Cardiac muscle cell (in vitro differentiated cells and primary cell): ENCODE results near the gene PLCL2. TPM values are rescaled to one million over a fixed set of nuclear protein-coding genes. Genes with fewer than 3 reads are reported as not detected.

ENCODE experiments used
- DNase-seq, 2 donors: peaks; one replicate each; pipeline versions ENCODE4 v3.0.0 to v3.0.0-alpha.2; 2010 to 2017; ENCODE audit warnings: low read depth in 1 of 2, low spot score in 1 of 2
- H3K27ac ChIP-seq: fragments of 200-600 bp; sonication (generic); 2 replicates; pipeline ENCODE4 v1.5.1; 2016
- H3K27me3 ChIP-seq: fragments of 200-600 bp; sonication (generic); 2 replicates; pipeline ENCODE4 v1.6.0; 2016; ENCODE audit warnings: control low read depth
- H3K36me3 ChIP-seq: fragments of 200-600 bp; sonication (generic); 2 replicates; pipeline ENCODE4 v1.5.1; 2016; ENCODE audit warnings: control low read depth
- H3K4me1 ChIP-seq: fragments of 200-600 bp; sonication (generic); 2 replicates; pipeline ENCODE4 v1.8.1; 2017; ENCODE audit warnings: low read depth, mild to moderate bottlenecking, mixed run types
- H3K4me3 ChIP-seq: fragments of 200-600 bp; sonication (generic); 2 replicates; pipeline ENCODE4 v1.5.1; 2016; ENCODE audit warnings: mild to moderate bottlenecking
- H3K9me3 ChIP-seq: fragments of 200-600 bp; sonication (generic); 2 replicates; pipeline ENCODE4 v1.5.1; 2017; ENCODE audit warnings: low read depth, mild to moderate bottlenecking, control low read depth
- polyA plus RNA-seq: library from polyadenylated mRNA; unstranded; fragments of >200 nt; fragmentation: Nextera tagmentation; extraction: Ambion mirVana; gene quantifications from 2 replicates; pipeline ENCODE4 v1.2.1, GENCODE V29; 2016
- total RNA-seq: library from RNA; depleted of rRNA; stranded (reverse); fragments of >200 nt; gene quantifications from 2 replicates; pipeline ENCODE4 v1.2.3, GENCODE V29; 2016
- TF ChIP-seq, protein P1 (sequence below): IDR thresholded peaks from 2 replicates; pipeline ENCODE4 v1.5.1; 2012; ENCODE audit warnings: low read depth, mild to moderate bottlenecking, low read length

Gene PLCL2
- total and polyA plus RNA-seq, 2 experiments from 2014 or later = 17.3 to 49.1 TPM

DNA sequence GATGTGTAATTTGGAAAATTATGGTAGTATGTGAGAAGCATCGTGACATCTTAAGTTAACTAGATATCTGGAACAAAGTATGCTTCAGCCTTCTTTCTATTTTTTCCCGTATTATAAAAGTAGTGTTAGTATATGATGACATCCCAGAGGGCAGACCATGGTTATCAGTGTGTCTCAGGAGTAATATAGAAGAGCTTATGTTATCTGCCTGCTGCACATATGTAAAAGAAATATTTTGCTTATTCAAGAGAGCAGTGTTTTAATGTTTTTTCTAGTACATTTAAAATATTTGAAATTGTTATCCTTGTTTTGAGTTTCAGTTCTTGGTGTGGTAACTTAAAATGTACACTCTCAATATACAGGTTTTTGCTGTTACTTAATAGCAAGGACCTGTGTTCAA is 24.1 kb downstream of the PLCL2 start:
- Histone ChIP-seq H3K4me1 (peaks cover 55% of the 10 kb centered on the region), H3K9me3 (no peaks in the 10 kb centered on the region), H3K36me3 (no peaks in the 10 kb centered on the region), H3K27ac (no peak overlapping the region), H3K4me3 (no peak overlapping the region), H3K27me3 (no peaks in the 10 kb centered on the region)
- TF ChIP-seq, protein P1, sequence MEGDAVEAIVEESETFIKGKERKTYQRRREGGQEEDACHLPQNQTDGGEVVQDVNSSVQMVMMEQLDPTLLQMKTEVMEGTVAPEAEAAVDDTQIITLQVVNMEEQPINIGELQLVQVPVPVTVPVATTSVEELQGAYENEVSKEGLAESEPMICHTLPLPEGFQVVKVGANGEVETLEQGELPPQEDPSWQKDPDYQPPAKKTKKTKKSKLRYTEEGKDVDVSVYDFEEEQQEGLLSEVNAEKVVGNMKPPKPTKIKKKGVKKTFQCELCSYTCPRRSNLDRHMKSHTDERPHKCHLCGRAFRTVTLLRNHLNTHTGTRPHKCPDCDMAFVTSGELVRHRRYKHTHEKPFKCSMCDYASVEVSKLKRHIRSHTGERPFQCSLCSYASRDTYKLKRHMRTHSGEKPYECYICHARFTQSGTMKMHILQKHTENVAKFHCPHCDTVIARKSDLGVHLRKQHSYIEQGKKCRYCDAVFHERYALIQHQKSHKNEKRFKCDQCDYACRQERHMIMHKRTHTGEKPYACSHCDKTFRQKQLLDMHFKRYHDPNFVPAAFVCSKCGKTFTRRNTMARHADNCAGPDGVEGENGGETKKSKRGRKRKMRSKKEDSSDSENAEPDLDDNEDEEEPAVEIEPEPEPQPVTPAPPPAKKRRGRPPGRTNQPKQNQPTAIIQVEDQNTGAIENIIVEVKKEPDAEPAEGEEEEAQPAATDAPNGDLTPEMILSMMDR = no peak
- DNase-seq = no peak

DNA sequence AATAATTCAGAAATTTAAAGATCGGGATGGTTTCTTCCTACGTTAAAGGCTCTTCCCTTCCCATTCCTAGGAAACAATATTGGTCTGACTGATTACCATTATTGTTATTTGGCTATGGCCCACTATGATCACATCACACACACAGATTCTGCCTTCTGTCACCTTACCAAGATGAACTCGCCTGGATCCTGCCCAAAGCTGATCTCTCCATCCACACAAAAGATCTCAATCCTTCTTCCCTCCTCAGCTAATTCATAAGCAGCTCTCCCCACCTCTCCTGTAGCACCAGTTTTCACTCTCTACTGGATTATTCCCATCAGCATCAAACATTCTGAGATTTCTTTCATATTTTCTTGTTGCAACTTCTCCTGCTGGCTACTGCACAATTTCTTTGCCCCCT is 25.0 kb downstream of the PLCL2 start:
- H3K4me3 ChIP-seq = no peak overlapping the region
- peaks cover 50% of the 10 kb centered on the region for H3K4me1 ChIP-seq
- no peaks in the 10 kb centered on the region for H3K36me3 ChIP-seq
- H3K9me3 ChIP-seq = no peaks in the 10 kb centered on the region
- peak overlapping the region; percentile 25 for H3K27ac ChIP-seq
- DNase-seq = no peak
- H3K27me3 ChIP-seq = no peaks in the 10 kb centered on the region
- TF ChIP-seq, protein P1 = no peak

DNA sequence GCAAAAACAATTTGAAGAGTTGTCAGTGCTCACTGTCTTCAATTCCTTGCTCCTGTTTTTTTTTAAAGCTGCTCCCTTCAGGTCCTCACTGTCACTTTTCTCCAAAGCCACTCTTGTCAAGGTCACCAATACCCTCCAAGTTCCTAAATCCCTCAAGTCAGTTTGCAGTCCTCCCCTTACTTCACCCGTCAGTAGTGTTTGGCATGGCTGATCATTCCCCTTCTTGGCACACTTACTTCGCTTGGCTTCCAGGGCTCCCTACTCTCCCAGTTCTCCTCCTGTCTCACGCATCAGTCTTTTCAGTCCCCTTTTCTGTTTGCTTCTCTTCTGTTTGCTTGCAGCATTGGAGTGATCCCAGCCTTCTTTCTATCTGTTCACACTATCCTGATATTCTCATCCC is 25.5 kb downstream of the PLCL2 start:
- Histone ChIP-seq H3K4me1 (peaks cover 46% of the 10 kb centered on the region), H3K9me3 (no peaks in the 10 kb centered on the region), H3K27ac (peak overlapping the region; percentile 25), H3K4me3 (no peak overlapping the region), H3K36me3 (no peaks in the 10 kb centered on the region), H3K27me3 (no peaks in the 10 kb centered on the region)
- TF ChIP-seq, protein P1 = no peak
- no peak for DNase-seq

DNA sequence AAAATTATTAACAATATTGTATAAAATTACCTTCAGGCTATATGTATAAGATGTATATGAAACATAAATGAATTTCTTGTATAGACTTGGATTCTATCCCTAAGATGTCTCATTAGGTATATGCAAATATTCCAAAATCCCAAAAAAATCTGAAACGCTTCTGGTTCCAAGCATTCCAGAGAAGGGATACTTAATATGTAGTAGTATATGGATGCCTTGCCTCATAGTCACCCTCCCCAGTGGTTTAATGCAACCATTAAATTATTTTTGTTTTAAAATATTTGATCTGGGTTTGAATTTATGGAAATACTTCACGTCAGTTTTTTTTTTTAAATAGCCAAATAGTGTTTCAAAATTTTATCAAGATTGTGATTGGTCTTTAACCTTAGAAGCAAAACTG is 27.2 kb downstream of the PLCL2 start:
- H3K4me1 ChIP-seq = peaks cover 39% of the 10 kb centered on the region
- no peaks in the 10 kb centered on the region for H3K27me3 ChIP-seq
- DNase-seq = no peak
- no peaks in the 10 kb centered on the region for H3K9me3 ChIP-seq
- no peak overlapping the region for H3K27ac ChIP-seq
- TF ChIP-seq, protein P1 = no peak
- no peaks in the 10 kb centered on the region for H3K36me3 ChIP-seq
- H3K4me3 ChIP-seq = no peak overlapping the region

DNA sequence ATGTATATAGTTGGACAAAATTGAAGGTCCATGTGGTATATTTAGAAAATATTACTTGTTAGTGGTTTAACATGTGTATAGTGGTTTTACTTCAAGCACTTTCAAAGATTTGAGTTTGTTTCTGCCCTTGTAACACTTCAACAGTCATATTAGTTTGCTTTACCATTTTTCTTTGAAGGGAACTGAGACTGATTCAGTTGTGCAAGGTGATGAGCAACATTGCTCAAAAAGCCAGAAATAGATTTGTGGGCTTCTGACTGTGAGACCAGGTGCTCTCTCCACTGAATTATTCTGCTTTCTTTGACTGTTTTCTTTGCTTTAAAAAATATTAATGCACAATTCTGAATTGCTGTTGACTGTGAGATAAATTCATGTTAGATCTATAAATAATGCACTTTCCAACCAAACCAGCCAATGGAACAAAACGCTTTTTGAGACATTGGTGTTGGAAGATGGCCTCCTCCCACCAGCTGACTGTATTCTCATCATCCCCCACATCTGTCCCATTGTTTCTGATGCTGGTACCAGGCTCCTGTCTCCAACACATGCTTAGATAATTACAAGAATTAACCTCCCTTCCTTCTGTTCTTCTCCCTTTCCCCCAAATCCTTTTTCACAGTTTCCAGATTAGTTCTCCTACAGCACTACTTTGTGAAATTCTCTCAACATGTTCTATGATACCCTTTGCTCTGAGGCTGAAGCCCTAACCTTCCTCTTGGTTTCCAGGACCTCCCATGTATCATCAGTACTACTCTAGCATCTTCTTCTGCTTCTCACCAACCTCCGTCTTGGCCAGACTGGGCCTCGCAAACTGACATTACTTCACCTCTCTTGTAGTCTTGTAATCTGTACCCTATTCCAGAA is 27.9 kb downstream of the PLCL2 start:
- H3K36me3 ChIP-seq = no peaks in the 10 kb centered on the region
- TF ChIP-seq, protein P1 = no peak
- no peaks in the 10 kb centered on the region for H3K9me3 ChIP-seq
- no peak for DNase-seq
- no peak overlapping the region for H3K27ac ChIP-seq
- H3K4me1 ChIP-seq = peaks cover 38% of the 10 kb centered on the region
- H3K4me3 ChIP-seq = no peak overlapping the region
- no peaks in the 10 kb centered on the region for H3K27me3 ChIP-seq
